GM19328 (cell line): Measurements from ENCODE around the gene ANKHD1.

Source experiments
- ATAC-seq: cut with Tn5 transposase; IDR thresholded peaks from one replicate; pipeline ENCODE4 v1.9.1; 2021; ENCODE audit warnings: mild to moderate bottlenecking, moderate library complexity; ENCODE audit not compliant: unreplicated experiment

The ANKHD1 gene

GRCh38 chr5:140540227-140540626 lies 138.6 kb downstream of the ANKHD1 start:
- ATAC-seq: no peak

DNA sequence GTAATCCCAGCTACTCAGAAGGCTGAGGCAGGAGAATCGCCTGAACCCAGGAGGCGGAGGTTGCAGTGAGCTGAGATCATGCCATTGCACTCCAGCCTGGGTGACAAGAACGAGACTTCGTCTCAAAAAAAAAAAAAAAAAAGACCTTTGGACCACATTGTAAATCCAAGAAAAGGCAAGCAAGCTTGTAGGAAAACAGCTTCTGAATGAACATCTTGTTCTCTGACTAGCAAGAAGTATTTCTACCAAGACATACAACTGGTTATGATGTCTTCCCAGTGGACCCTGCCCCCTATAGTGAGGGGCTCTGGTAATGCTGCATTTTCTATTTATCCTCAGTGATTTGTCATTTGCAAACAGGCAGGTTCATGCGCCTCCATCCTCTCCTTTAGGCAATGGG lies 141.3 kb downstream of the ANKHD1 start:
- no peak for ATAC-seq

- no peak for ATAC-seq
Measured at GRCh38 chr5:140544986-140545385, 143.4 kb downstream of the ANKHD1 start.

DNA sequence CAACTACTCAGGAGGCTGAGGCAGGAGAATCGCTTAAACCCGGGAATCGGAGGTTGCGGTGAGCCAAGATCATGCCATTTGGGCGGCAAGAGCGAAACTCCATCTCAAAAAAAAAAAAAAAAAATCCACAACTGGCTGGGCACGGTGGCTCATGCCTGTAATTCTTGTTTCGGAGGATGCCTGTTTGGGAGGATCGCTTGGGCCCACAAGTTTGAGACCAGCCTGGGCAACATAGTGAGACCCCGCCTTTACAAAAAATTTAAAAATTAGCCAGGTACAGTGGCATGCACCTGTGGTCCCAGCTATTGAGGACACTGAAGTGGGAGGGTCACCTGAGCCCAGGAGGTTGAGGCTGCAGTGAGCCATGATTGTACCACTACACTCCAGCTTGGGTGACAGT lies 144.0 kb downstream of the ANKHD1 start:
- no peak for ATAC-seq

- no peak for ATAC-seq
Measured at GRCh38 chr5:140546851-140547507, 145.3 kb downstream of the ANKHD1 start.

DNA sequence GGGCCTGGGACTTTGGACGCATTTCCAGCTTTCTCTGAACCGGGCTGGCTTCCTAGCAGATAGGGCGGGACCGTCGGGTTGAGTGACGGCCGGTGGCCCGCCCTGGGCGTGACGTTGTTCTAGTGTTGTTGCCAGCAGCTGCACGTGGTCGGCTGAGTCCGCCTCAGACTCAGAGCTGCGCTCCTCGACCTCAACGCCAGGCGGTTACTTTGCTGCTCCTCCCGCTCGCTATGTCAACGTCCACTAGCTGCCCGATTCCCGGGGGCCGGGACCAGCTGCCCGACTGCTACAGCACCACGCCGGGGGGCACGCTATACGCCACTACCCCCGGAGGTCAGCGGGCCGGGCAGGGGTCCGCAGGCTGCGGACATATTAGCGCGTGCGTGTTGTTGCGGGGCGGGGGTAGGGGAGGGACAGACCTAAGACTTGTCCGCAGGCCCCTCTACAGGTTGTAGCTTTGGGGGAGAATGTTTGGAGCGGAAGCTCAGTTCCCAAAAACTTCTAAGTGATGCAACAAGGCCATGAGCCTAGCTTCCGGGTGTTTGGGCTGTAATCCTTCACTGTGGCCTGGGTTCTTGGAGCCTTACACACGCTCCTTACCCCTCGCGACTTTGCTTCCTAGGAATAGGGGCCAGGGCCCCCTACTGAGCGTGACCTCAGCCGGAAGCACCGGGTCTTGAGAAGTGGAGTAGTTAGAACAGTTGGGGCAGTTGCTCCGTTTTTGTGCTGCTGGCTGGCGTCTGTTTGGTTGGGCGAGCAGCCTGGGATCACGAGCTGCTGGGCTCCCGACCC lies 146.1 kb downstream of the ANKHD1 start, which contains the start of gene EIF4EBP3:
TSS of gene EIF4EBP3 (plus strand) at position 155 of the 792 bp plus-strand sequence. CDS start at position 231, 76 bp downstream.
- ATAC-seq: peak; percentile 99

DNA sequence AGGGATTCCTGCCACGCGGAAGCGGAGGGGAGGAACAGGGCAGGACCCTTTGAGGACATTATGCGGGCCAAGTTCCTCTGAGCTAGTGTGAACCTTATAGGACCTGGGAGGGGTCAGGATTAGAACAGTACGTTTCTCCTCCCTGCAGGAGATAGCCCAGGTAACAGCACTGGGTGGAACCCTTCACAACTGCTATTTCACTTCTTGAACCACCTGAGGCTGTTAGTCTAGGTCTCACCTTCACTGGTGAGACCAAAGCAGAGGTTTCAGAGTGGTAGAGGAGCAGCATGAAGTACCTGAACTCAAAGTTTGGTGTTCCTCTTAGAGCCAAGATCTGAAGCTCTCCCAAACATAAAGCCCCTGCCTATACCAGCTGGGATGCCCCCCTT lies 146.7 kb downstream of the ANKHD1 start:
- no peak for ATAC-seq

- no peak for ATAC-seq
Measured at GRCh38 chr5:140548791-140549190, 147.2 kb downstream of the ANKHD1 start.

DNA sequence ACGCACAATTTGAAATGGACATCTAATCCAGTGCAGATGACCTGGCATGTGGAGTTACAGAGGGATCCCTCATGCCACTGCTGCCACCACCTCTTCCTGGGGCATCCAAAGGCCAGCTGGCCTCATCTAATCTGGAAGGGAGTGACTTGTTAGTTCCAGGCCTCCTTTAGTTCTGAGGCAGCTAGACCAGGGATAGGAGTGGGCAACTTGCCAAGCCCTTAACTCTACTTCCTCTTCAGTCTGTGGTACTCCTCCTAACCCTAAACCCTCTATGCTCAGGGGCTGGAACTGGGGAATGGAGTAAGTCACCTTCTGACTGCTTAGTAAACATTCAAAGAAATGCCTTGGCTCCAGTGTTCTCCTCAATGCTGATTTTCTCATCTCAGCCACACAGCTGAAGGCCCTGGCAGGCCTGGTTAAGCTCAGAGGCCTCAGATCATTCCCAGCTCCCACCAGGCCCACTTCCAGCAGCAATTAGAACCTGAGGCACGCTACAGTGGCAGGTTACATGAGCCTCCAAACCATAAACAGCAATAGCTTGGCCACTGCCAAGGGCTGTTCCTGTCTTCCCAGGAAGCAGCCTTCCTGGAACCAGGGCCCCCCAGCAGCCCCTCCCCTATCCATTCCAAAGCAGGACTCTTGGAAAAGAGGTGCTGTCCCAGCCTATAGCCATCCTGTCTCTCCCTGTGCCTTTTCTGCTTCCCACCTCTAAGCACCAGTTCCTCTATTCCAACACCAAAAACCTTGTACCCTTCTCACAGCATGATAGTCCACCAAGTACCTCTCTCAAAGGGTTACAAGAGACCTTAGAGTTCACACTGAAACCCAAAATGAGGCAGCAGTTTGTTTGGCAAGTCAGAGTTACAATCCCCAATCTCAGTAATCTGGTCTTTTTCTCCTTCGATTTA lies 147.9 kb downstream of the ANKHD1 start:
- no peak for ATAC-seq

GRCh38 chr5:140550147-140551079 lies 148.8 kb downstream of the ANKHD1 start:
- ATAC-seq: no peak

DNA sequence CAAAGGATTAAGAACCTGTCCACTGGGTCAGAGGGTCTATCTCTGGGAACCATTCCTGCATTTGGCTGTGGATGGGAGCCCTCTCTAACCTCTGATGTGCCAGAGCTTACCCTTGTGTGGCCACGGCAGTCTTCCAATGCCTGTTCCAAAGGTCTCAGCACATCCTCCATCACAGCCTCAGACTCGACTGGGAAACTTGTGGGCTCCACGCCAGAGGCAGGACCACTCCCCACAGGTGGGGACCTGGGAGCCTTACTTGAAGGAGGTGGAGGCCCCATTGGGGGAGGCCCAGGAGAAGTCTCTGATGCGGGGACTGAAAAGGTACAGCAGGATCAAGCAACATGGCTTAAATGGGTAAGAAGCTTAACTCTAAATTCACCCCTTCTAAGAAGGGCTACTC lies 150.2 kb downstream of the ANKHD1 start:
- no peak for ATAC-seq

GRCh38 chr5:140553657-140554056 lies 152.0 kb downstream of the ANKHD1 start:
- no peak for ATAC-seq

- no peak for ATAC-seq
Measured at GRCh38 chr5:140554454-140554853, 152.8 kb downstream of the ANKHD1 start.

DNA sequence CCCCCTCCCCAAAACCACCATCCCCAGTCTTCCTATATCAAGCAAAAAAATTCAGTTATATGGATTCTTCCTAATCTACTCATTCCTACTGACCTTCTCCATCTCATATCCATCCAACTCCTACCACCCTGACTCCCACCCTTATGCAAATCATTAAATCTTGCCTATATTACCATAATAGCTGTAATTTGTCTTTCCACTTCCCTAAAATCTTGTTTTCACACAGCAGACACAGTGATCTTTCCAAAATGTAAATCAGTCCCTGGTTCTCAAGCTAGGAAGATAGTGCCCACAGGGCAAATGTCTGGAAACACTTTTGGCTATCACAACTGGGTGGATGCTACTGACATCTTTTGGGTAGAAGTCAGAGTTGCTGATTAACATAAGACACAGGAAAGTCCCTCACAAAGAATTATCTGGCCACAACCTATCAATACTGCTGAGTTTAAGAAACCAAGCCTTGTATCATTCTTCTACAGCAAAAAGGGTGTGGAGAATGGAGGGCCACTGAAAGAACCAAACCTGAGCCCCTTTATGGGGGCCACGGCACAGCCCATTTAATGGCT lies 154.2 kb downstream of the ANKHD1 start:
- no peak for ATAC-seq

DNA sequence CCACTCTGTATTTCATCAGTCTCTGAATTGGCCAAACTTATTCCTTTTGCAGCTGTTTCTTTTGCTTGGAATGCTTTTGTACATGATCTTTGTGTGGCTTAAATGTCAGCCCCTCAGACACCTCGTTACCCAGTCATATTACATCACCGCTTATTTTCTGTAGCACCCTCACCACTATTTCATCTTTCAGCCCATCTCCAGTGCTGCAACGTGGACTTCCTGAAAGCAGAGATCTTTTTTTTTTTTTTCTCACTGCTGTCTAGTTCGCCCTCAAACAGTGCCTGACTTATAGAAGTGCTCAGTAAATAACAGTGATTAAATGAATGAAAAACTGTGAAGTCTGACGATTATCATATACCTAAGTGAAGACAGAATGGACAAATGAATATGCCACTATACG lies 154.8 kb downstream of the ANKHD1 start:
- ATAC-seq: no peak

DNA sequence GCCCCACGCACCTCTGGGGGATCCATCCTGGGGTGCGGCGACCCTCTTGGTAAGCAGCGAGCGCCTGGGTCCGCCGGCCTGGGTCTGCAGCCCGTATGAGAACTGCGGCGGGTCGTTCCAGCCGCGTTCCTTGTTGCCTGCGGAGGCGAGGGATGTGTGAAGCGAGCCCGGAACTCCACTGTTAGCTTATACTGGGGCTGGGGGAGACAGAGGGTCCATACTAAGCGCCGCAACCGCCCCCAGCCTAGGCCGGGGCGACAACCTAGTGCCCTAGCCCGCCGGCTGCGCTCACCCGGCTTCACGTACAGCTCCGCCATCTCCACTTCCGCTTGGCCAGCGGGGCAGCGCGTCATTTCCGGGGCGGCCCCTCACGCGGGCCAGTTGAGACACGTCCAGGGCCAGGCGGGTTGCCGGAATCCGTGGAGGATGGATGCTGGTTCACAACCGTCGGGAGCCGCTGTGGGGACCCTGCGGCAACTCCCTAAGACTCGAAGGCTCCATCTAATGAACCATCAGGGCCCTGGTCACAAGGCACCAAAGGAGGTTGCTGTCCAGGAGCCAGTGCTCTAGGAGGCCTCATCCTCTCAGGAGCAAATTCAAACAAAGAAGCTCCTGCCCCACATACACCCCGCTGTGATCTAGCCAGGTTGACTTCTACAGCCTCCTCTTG lies 155.6 kb downstream of the ANKHD1 start, which contains the start of gene SRA1:
TSS of gene SRA1 (minus strand) at position 338 of the 670 bp plus-strand sequence. CDS start at position 317, 21 bp downstream.
- ATAC-seq: peak; percentile 93

GRCh38 chr5:140557965-140558364 lies 156.3 kb downstream of the ANKHD1 start:
- ATAC-seq: no peak

DNA sequence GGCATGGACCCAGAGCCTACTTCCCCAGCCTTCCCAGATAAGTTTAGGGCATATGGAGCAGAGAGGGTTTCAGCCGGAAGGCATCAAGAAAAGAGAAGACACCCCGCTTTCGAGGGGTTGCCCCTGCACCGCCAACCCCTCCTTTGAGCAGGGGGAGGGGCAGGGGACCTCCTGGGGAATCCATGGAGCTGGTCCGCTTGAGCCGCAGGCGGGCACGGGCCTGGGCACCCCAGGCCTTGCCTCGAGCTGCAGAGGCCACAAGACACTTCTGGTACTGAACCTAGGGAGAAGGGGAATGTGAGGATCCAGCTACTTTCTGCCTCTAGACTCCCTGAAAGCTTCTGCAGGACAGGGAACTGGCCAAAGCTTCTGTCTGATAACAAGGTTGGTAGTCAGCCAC lies 156.9 kb downstream of the ANKHD1 start:
- ATAC-seq: no peak

- ATAC-seq: no peak
Measured at GRCh38 chr5:140560227-140560626, 158.6 kb downstream of the ANKHD1 start.
